CMK (cell line): ENCODE data around the gene PRMT9.

Source experiments
- DNase-seq: peaks from one replicate; pipeline ENCODE4 v3.0.0-alpha.2; 2010; ENCODE audit warnings: low read depth

PRMT9 gene

DNA sequence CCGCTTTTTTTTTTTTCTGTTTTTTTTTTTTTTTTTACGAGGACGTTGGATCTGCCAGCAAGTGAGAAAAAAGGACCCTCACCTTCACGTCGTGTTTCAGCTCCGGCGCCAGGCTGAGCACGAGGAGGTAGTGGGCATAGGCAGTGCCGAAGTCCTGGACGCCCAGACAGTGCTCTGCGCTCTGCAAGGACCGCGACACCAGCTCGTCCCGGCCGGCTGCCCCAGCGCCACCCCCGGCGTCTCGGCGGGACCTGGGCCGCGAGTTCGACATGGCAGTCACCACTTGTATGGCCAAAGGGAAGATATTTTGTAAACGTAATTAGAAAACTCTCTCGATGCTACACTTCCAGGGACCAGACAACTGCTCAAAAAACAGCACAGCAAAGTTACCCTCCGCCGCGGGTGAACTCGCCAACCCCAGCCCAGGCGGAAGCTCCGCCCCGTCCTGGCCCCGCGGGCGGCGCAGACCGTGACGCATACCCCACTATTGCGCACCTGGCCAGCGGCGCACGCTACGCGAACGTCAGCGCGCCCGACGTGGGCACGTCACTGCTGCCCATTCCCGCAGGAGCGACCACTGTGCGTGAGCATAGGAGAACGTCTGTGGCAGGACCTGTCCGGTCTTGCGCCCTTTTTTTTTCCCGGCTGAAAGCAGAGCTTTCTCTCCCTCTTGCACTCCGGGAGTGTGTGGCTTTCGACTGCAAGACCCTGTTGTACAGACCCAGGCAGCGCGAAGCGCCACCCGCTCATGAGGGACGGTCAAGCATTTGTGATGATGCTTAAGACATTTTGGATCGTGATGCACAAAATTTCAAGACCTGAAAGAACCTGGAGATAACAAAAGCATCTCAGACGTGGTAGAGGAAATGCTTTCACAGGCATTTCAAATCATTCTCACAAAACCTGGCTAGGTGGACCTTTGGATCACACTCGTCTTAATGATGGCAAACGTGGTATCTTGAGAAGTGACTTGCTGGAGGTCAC is at the start of gene PRMT9:
PRMT9 (minus strand) TSS at position 447 of the 984 bp plus-strand sequence; CDS start at position 271, 176 bp downstream.
- DNase-seq: peak; percentile 67

DNA sequence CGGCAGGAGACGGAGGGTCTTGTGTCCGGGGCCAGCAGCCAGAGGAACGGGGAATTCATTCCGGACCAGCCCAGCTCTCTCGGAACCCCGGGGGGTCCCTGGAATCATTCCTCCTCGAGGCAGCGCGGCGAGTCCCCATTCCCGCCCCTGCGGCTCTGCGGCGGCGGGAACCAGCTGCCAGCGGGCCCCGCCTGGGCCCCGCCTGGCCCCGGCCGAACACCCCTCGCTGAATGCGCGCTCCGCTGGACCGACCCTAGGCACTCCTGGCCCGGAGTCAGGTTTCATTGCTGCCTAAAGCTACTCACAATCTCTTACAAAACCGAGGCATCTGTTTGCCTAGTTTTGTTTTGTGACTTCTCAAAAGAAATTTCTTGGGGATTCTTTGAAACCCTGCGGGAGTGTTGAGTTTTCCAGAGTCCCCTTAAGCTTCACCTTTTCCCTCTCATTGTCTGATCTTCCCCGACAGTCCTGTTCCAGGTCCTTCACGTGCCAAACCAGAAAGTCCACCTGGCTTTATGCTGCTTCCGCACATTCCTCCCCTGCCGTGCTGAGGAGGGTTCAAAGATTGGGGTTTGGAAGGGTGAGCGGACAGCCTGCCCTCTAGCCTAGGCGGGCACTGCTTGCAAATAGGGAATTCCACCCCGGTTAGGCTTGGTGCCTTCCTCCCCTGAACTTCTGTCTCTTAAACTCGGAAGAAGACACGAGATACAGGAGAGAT is 48.7 kb upstream of the PRMT9 start:
- DNase-seq: no peak

DNA sequence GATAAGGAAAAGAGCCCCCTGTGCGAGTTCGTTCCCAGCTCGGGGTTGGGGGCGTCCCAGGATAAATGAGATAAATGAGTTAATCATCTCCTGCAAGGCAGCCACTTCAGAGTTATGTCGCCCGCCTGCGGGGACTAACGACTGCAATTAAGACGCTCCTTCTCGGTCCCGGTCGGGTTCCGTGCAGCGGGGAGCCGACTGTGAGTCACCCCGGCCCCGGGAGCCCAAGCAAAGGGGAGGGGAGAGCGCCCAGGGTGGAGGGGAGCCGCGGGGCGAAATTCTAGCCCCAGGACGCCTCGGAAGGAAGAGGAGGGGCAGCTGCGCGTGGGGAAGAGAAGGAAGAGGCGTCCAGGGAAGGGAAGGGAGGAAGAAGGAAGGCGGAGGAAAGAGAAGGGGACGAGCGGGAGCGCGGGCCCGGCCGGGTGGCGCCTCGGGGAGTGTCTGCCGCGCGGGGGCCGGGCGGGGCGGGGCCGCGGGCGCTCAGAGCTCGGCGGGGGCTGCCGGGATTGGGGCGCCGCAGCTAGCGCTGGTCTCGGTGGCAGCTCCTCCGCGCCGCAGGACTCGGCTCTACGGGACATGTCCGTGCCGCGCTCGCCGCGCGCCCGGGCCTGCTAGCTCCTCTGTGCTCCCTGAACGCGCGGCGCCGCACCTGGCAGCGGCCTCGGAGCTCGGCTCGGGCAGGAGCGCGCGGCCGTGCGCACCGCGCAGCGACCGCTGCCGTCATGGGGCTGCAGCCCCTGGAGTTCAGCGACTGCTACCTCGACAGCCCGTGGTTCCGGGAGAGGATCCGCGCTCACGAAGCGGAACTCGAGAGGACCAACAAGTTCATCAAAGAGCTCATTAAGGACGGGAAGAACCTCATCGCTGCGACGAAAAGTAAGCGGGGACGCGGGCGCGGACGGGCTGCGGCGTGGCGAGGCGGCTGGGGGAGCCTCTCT is 47.9 kb upstream of the PRMT9 start, which contains the start of gene ARHGAP10:
ARHGAP10 (plus strand) TSS at position 509 of the 938 bp plus-strand sequence; CDS start at position 723, 214 bp downstream.
- DNase-seq: no peak

DNA sequence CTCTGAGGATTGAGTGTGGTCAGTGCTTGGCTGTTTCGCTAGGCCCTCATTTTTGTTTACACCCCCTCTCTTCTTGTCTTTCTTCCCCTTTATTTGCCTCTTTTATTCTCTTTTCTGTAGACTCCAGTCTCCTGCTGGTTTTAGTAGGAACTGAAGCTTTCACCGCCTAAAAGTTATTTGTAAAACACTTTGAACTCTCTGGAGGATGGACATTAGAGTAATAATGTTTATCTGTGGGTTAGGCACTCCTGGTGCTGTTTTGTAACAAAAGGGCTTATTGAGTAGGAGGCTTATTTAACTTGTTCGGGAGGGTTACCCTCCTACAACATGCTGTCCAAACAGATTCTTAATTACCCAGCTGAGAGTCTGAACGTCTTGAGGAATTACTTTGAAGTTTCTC is 46.4 kb upstream of the PRMT9 start:
- no peak for DNase-seq

DNA sequence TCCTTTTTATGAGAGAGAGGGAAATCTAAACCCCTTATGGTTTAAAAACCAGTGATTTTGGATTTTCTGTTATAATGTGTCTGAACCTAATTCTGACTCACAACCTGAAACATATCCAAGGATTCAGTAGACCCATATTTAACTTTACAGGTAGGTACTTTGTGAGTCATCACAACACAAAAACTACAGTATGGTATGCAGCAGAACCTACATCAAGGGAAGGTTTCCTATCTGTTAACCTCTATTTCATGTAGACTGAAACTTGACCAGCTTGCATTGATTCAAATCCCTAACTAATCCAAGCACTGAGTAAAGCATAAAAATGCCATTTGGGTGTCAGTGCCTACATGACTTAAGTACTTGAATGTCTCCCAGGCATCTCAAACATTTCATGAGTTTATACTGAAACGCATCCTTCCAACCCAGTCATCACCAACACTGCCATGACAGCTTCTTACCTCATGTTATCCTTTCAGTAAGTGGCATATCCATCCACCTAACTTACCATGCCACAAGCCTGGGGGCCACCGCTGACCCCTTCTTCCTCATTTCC is 43.6 kb upstream of the PRMT9 start:
- no peak for DNase-seq

DNA sequence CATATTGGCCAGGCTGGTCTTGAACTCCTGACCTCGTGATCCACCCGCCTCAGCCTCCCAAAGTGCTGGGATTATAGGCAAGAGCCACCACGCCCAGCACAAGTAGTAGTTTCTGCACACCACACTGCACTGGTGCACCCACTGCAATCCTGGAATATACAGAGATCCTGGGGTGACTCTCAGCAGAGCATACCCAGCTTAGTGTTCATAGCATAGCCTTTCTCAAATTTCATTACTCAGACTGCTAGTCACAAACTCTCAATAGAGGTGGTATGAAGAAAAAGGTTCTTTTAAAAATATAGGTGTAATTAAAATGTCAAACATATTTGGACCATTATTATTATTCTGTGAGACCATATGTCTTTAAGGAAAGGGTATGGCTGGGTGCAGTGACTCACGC is 41.7 kb upstream of the PRMT9 start:
- DNase-seq: no peak

DNA sequence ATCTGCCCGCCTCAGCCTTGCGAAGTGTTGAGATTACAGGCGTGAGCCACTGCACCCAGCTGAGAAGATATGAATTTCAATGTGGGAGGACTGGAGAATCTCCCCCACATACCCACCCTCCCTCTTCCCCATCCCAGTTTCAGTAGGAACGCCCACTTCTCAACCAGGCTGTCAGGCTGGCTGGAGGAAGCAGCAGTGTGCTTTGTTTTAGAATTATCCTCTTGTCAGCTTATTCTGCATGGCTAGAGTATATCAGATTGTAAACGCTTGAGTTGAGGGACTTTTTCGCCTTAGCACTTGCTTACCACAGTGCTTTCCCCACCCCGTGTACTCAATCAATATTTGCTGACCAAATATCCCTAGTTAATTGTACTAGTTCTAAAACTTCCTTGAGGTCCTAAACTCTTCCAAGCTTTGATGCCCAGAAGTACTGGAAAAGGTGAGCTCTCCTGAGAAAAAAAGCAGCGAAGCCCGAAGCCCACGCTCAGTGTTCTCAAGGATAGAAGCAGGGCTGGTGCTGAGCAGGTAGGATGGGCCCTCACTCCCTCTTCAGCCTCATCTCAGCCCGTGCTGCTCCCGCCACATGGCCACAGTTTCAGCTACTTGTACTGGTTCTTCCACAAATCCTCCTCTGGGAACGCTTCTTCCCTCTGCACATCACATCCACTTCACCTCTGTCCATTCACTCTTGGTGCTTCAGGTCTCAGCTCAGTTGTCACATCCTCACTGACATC is 40.7 kb upstream of the PRMT9 start:
- DNase-seq: no peak

DNA sequence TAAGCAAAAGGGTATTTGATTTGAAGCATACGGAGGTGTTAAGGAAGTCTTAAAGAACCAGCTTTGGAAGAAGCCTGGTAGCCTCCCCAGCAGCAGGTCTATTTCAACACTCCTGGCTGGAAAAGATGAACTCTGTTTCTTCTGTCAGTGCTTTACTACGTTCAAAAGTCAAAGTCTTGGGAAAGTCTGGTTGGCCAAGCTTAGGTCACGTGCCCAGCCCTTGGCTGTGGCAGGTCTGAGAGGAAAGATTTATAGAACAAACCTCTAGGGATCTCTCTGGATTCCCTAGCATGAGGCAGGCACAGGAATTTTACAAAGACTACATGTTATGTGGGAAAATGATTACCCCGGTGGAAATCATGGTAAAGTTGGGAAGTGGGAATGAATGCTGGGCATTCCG is 39.4 kb upstream of the PRMT9 start:
- DNase-seq: no peak

DNA sequence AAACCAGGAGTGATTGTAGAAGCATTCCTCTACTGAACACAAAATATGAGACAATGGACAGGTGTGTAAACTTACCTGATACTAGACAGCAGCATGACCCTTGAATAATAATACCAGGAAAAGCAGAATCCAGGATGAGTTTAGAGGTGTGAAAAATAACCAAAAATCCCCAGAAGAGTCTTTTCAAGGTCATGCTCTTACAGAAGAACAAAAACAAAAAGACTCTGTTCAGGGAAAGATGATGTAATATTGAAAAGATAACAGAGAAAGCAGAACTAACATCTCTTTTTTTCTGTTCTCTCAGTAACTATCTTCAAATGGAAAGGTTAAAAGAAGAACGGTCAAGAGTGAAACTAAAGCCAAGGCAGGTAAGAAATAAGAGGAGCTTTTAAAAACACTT is 33.9 kb upstream of the PRMT9 start:
- DNase-seq: no peak

DNA sequence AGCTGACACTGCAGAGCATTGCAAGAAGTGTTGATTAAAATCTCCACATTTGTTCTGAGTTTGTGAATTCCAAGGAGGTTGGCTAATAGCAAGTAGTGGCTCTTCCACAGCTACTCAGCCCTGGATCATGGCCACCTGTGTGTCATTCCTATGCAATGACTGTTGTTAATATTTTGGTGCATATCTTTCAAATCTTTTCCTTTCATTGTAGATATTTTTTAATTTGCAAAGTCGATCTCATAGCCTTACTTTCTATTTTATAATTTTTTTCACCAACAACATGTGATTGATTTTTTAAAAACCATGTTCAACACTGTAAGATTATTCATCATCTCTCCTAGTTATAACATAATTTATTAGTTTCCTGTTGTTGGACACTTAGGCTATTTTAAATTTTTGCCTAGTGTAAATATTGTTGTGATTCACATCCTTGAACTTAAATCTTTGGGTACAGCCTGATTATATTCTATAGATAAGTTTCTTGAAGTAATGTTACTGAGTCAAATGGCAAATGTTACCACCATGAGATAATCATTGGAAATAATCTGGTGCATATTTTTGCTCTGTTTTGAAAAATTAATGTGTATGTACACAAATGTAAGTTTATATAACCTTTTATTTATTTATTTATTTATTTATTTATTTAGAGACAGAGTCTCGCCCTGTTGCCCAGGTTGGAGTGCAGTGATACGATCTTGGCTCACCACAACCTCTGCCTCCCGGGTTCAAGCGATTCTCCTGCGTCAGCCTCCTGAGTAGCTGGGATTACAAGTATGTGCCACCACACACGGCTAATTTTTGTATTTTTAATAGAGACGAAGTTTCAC is 30.8 kb upstream of the PRMT9 start:
- no peak for DNase-seq

DNA sequence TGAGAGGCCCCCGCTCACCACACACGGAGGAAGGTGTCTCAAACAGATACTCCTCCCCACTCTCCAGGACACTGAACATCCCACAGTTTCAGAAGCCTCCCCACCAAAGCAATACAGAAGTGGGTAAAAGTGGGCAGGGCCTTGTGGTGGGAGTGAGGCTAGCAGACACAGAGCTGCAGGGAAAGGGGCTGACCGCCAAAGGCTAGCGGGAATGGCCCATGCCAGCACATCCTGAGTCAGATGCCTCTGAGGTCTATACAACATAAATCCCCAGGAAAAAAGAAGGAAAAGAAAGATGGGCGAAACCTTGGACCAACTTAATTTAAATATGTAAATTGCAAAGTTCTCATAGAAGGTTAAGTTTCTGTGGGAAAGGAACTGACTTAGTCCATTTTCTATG is 26.0 kb upstream of the PRMT9 start:
- no peak for DNase-seq

DNA sequence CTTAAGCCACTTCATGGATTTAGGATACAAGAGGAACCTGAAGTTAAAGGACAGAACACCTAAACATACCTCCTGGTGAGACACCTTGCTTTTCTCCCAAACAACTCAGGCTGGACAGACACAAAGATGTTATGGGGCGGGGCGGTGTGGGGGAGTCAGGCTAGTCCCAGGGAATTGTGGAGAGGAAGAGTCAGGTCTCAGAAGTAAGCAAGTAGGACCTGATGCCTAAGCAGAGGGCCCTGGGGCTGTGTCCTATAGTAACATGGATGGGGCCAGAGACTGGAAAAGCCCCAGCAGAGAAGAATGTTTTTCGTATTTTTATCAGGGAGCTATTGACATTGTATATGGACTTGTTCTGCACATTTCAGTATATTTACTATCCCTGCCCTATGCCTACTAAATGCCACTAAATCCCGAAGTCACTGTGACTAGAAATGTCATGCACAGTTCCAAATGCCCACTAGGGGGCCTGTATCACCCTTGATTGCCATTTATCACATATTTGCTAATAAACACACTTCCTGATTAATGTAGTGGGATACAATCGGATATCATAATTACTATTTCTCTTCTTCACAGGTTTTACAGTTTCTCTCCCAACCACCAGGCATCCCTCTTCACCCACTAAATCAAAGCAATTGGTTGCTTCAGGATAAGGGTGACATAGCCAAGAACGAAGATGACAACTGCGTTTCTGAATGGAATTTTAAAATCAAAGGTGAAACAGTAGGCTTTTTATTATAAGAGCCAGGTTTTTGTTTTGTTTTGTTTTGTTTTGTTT is 24.1 kb upstream of the PRMT9 start:
- DNase-seq: no peak

DNA sequence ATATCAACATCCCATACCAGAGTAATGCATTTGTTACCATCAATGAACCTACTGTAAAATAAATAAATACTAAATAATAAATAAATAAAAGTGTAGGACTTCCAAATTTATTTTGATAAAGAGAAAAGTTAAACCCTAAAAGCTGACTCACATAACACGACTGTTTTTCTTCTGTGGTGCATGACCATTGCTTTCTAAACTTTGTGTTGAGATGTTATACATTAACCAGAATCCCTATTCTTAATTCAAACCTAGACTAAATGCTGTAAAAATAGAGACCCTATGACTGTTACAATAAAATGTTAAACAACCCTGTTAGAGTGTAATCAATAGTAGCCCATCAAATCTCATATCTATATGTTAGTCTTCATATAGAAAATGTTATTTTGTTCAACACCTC is 20.9 kb upstream of the PRMT9 start:
- no peak for DNase-seq

DNA sequence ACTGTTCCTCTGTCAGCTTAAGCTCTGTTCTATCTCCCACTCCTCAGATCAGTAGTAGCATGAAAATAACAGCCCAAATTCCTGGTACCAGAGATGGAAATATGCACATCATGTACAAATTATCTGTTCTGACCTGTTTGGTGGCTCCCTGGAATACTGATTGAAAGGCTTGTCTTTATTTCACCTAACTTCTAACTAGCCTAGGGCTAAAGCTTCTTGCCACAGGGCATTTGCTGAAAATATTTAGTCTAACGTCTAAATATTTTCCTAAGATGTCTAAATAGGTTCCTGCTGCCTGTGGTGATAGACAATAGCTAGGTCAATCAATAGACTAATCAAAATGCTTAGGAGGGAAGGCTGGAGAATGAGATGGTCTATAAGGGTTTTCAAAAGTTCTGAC is 12.9 kb upstream of the PRMT9 start:
- no peak for DNase-seq

DNA sequence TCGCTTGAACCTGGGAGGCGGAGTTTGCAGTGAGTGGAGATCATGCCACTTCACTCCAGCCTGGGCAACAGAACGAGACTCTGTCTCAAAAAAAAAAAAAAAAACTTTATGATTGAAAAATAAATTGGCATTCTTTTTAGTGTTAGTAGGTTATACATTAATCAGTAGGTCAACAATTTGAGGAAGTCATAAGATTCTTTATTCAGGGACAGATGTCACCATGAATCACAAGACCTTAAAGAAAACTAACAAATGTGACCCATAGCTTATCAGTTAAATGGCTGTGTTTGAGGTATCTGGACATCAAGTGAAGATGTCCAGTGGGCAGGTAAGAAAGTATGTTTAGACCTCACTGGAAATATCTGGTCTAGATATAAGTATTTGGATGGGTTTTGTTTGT is 9.3 kb upstream of the PRMT9 start:
- no peak for DNase-seq

DNA sequence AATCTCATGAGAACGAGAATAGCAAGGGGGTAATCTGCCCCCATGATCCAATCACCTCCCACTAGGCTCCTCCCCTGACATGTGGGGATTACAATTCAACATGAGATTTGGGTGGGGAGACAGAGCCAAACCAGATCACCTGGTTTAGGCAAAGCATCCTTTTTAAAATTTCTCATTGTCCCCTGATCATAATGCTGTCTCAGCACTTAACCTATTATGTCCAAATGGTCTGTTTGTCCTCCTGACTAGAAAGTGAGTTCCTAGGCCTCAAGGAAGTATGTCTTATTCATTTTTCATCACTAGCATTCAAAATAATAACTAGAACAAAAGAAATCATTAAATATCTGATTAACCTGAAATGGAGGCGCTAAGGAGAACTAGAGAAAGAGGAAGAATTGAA is 7.9 kb upstream of the PRMT9 start:
- no peak for DNase-seq

DNA sequence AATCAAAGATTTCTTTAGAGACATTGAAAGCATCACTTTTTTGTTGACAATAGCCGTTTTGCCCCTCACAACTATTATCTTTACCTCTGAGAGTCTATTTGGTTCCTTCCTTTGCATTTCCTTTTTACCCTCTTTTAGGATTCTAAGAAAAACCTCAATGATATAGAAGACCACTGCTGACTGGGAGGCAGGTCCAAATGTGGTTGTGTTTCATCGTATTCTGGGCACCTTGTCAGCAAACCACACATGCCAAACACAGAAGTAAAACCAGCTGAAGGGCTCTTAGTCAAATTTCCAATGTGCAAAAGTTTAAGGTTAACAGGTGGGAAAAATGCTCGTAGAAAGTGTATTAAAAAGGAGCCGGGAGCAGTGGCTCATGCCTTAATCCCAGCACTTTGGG is 5.1 kb upstream of the PRMT9 start:
- DNase-seq: no peak

DNA sequence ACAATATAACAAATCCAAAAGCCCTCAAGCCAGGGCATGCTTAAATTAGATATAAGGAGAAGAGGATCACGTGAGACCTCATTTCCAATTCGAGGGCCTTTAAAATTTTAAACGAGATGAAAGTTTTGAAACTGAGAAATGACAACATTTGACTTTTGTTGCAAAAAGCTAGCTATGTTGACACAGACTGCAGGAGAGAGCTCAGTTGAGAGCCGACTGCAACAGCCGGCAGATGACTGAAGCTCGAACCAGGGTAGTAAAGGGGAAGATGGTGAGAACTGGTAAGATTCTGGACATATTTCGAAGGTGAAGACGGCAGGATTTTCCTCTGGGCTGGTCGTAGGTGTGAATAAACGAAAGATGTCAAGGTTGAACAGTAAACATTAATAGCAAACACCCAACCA is 773 bp downstream of the PRMT9 start:
- DNase-seq: no peak

DNA sequence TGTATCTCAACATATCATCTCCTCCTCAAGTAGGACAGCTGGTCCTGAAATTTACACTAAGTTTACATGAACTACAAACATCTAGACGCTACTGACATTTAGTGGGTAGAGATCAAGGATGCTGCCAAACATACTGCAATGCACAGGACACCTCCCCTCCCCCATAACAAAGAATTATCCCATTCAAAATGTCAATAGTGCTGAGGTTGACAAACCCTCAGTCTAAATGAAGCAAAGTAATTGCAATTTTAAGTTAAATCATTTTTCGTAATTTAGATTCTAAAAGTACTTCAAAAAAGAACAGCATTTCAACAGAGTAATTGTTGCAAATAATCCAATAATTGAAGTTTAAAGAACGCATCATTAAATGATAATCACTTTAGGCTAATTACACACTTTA is 1.2 kb downstream of the PRMT9 start:
- no peak for DNase-seq
